Gastrocnemius medialis (tissue), 4 donors: ENCODE data around the gene CCR1.

ENCODE experiments used
- POLR2A ChIP-seq, 2 donors: fragments of 450-650 bp; IDR thresholded peaks; one replicate each; pipeline ENCODE4 v1.6.1; 2017; ENCODE audit warnings: antibody characterized with exemption in 2 of 2, mild to moderate bottlenecking in 2 of 2, moderate library complexity in 2 of 2
- TF ChIP-seq, protein P1 (sequence below), 5 experiments: fragments of 450-650 bp in 3 of 5; fragments of 200-600 bp in 2 of 5; sonication (generic) in 2 of 5; IDR thresholded peaks in 4 of 5; conservative IDR thresholded peaks in 1 of 5; 1 replicate in 4 of 5; 2 replicates in 1 of 5; pipeline ENCODE4 v1.5.1; 2016 to 2019; ENCODE audit warnings: antibody characterized with exemption in 5 of 5, mild to moderate bottlenecking in 3 of 5, moderate library complexity in 3 of 5

DNA sequence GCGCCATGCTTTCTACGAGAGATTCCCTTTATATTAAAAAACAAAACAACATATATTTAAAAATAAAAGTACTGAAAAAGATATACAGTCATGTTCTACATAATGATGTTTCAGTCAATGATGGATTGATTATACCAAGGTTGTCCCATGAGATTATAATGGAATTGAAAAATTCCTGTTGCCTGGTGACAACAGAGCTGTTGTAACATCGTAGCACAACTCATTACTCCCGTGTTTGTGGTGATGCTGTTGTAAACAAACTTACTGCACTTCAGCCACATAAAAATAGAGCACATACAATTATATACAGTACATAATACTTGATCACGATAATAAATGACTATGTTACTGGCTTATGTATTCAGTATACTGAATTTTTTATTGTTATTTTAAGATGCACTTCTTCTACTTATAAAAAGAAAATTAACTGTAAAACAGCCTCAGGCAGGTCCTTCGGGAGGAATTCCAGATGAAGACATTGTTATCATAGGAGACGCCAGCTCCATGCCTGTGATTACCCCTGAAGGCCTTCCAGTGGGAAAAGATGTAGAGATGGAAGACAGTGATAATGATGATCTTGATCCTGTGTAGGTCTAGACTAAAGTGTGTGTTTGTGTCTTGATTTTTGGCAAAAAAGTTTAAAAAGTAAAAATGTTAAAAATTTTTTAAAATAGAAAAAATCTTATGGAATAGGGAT, 11.7 kb downstream of the CCR1 start:
- TF ChIP-seq, protein P1, sequence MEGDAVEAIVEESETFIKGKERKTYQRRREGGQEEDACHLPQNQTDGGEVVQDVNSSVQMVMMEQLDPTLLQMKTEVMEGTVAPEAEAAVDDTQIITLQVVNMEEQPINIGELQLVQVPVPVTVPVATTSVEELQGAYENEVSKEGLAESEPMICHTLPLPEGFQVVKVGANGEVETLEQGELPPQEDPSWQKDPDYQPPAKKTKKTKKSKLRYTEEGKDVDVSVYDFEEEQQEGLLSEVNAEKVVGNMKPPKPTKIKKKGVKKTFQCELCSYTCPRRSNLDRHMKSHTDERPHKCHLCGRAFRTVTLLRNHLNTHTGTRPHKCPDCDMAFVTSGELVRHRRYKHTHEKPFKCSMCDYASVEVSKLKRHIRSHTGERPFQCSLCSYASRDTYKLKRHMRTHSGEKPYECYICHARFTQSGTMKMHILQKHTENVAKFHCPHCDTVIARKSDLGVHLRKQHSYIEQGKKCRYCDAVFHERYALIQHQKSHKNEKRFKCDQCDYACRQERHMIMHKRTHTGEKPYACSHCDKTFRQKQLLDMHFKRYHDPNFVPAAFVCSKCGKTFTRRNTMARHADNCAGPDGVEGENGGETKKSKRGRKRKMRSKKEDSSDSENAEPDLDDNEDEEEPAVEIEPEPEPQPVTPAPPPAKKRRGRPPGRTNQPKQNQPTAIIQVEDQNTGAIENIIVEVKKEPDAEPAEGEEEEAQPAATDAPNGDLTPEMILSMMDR (IDR thresholded peaks at IDR 0.05 in 4 of 5, conservative IDR thresholded peaks at IDR 0.05 in 1 of 5), result no peak
- no peak for TF ChIP-seq POLR2A (IDR thresholded peaks at IDR 0.05)
